ENCODE data around the gene ARL8B. TPM values are rescaled to one million over a fixed set of nuclear protein-coding genes. Genes with fewer than 3 reads are reported as not detected.

ARL8B gene
- total and polyA plus RNA-seq, 2 donors (not counting 1 experiment from before 2014, with no cell fraction given): 74.8 to 98.4 TPM

GRCh38 chr3:5149306-5149880 lies 27.3 kb downstream of the ARL8B start:
- Histone ChIP-seq H3K4me2 (ENCODE audit: extremely low read depth, insufficient read depth, low read length) (no peak overlapping the region), H4K20me1 (ENCODE audit: control insufficient read depth, extremely low read depth, insufficient read depth, low read length) (no peaks in the 10 kb centered on the region), H3K27me3 (ENCODE audit: control insufficient read depth, insufficient read depth, low read length) (no peaks in the 10 kb centered on the region), H3K9ac (ENCODE audit: insufficient read depth, low read length) (no peak overlapping the region), H3K27ac (ENCODE audit: insufficient read depth, low read length) (no peak overlapping the region), H3K36me3 (ENCODE audit: control insufficient read depth, insufficient read depth, low read length) (no peaks in the 10 kb centered on the region), H3K79me2 (ENCODE audit: control insufficient read depth, insufficient read depth, low read length) (peaks cover 87% of the 10 kb centered on the region), H2AFZ (ENCODE audit: low read length) (no peak overlapping the region), H3K4me3 (replicated peaks in 1 of 4; ENCODE audit: control extremely low read depth in 1 of 4, insufficient read depth in 1 of 4, low read depth in 3 of 4, low read length in 4 of 4) (no peak overlapping the region), H3K9me3 (ENCODE audit: control insufficient read depth, insufficient read depth, low read depth, low read length) (no peaks in the 10 kb centered on the region), H3K4me1 (ENCODE audit: control insufficient read depth, extremely low read depth, insufficient read depth, low read length) (no peaks in the 10 kb centered on the region)
- no peak for TF ChIP-seq EZH2 (IDR thresholded peaks at IDR 0.05; ENCODE audit: low read length, missing control alignments)
- TF ChIP-seq, protein P1, sequence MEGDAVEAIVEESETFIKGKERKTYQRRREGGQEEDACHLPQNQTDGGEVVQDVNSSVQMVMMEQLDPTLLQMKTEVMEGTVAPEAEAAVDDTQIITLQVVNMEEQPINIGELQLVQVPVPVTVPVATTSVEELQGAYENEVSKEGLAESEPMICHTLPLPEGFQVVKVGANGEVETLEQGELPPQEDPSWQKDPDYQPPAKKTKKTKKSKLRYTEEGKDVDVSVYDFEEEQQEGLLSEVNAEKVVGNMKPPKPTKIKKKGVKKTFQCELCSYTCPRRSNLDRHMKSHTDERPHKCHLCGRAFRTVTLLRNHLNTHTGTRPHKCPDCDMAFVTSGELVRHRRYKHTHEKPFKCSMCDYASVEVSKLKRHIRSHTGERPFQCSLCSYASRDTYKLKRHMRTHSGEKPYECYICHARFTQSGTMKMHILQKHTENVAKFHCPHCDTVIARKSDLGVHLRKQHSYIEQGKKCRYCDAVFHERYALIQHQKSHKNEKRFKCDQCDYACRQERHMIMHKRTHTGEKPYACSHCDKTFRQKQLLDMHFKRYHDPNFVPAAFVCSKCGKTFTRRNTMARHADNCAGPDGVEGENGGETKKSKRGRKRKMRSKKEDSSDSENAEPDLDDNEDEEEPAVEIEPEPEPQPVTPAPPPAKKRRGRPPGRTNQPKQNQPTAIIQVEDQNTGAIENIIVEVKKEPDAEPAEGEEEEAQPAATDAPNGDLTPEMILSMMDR (conservative IDR thresholded peaks at IDR 0.05 in 1 of 2, IDR thresholded peaks at IDR 0.05 in 1 of 2; ENCODE audit: low read depth in 1 of 2, low read length in 2 of 2): no peak
- no peak for DNase-seq (ENCODE audit: low read depth in 2 of 2)

- H3K9me3 ChIP-seq (ENCODE audit: control insufficient read depth, insufficient read depth, low read depth, low read length): no peaks in the 10 kb centered on the region
- no peak for DNase-seq (ENCODE audit: low read depth in 2 of 2)
Observed at GRCh38 chr3:5151586-5151985, 29.5 kb downstream of the ARL8B start.

DNA sequence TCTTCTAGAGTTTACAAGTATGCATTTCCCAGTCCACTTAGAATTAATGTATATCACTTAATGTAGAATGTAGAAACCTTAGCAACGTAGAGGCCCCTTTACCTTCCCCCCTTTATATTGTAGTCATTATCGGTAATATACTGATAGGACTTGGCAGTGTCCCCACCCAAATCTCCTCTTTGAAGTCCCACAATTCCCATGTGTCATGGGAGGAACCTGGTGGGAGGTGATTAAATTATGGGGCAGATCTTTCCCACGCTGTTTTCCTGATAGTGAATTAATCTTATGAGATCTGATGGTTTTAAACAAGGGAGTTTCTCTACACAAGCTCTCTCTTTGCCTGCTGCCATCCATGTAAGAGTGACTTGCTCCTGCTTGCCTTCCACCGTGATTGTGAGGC lies 31.0 kb downstream of the ARL8B start:
- Histone ChIP-seq H3K4me1 (ENCODE audit: control insufficient read depth, extremely low read depth, insufficient read depth, low read length) (no peaks in the 10 kb centered on the region), H3K27me3 (ENCODE audit: control insufficient read depth, insufficient read depth, low read length) (no peaks in the 10 kb centered on the region), H3K4me2 (ENCODE audit: extremely low read depth, insufficient read depth, low read length) (no peak overlapping the region), H3K36me3 (ENCODE audit: control insufficient read depth, insufficient read depth, low read length) (no peaks in the 10 kb centered on the region), H4K20me1 (ENCODE audit: control insufficient read depth, extremely low read depth, insufficient read depth, low read length) (no peaks in the 10 kb centered on the region), H2AFZ (ENCODE audit: low read length) (no peak overlapping the region), H3K9me3 (ENCODE audit: control insufficient read depth, insufficient read depth, low read depth, low read length) (no peaks in the 10 kb centered on the region), H3K79me2 (ENCODE audit: control insufficient read depth, insufficient read depth, low read length) (peaks cover 90% of the 10 kb centered on the region), H3K27ac (ENCODE audit: insufficient read depth, low read length) (no peak overlapping the region), H3K4me3 (replicated peaks in 1 of 4; ENCODE audit: control extremely low read depth in 1 of 4, insufficient read depth in 1 of 4, low read depth in 3 of 4, low read length in 4 of 4) (no peak overlapping the region), H3K9ac (ENCODE audit: insufficient read depth, low read length) (no peak overlapping the region)
- TF ChIP-seq, protein P1 (conservative IDR thresholded peaks at IDR 0.05 in 1 of 2, IDR thresholded peaks at IDR 0.05 in 1 of 2; ENCODE audit: low read depth in 1 of 2, low read length in 2 of 2): no peak
- no peak for TF ChIP-seq EZH2 (IDR thresholded peaks at IDR 0.05; ENCODE audit: low read length, missing control alignments)
- DNase-seq (ENCODE audit: low read depth in 2 of 2): no peak

More at GRCh38 chr3:5151586-5151985, 29.5 kb downstream of the ARL8B start:
- Histone ChIP-seq H3K79me2 (ENCODE audit: control insufficient read depth, insufficient read depth, low read length) (peaks cover 90% of the 10 kb centered on the region), H2AFZ (ENCODE audit: low read length) (no peak overlapping the region), H4K20me1 (ENCODE audit: control insufficient read depth, extremely low read depth, insufficient read depth, low read length) (no peaks in the 10 kb centered on the region), H3K27me3 (ENCODE audit: control insufficient read depth, insufficient read depth, low read length) (no peaks in the 10 kb centered on the region), H3K4me2 (ENCODE audit: extremely low read depth, insufficient read depth, low read length) (no peak overlapping the region), H3K4me3 (replicated peaks in 1 of 4; ENCODE audit: control extremely low read depth in 1 of 4, insufficient read depth in 1 of 4, low read depth in 3 of 4, low read length in 4 of 4) (no peak overlapping the region), H3K4me1 (ENCODE audit: control insufficient read depth, extremely low read depth, insufficient read depth, low read length) (no peaks in the 10 kb centered on the region), H3K36me3 (ENCODE audit: control insufficient read depth, insufficient read depth, low read length) (no peaks in the 10 kb centered on the region), H3K9ac (ENCODE audit: insufficient read depth, low read length) (no peak overlapping the region), H3K27ac (ENCODE audit: insufficient read depth, low read length) (no peak overlapping the region)
- TF ChIP-seq, protein P1 (conservative IDR thresholded peaks at IDR 0.05 in 1 of 2, IDR thresholded peaks at IDR 0.05 in 1 of 2; ENCODE audit: low read depth in 1 of 2, low read length in 2 of 2): no peak
- no peak for TF ChIP-seq EZH2 (IDR thresholded peaks at IDR 0.05; ENCODE audit: low read length, missing control alignments)

Data from fibroblast of lung (primary cell).